Astrocyte of the cerebellum (primary cell): ENCODE measurements around the gene ZNF232.
"Not testable (repeated sequence)": the region's sequence is repeated elsewhere in the genome, so short reads cannot be mapped to it uniquely, and the experiment has no call there.

Experiments
- DNase-seq: peaks from one replicate; pipeline ENCODE4 v3.0.0-alpha.2; 2011; ENCODE audit warnings: low read depth
- H3K4me3 ChIP-seq: 2 replicates; pipeline ENCODE4 v1.5.1; 2011; ENCODE audit warnings: mild to moderate bottlenecking, low read depth, low read length, moderate library complexity
- in situ Hi-C: cut with HindIII; loops from 2 replicates; pipeline ENCODE4 v1.10.0; 2017; ENCODE audit warnings: low sequenced_read_pairs
- TF ChIP-seq, protein P1 (sequence below): IDR thresholded peaks from 2 replicates; pipeline ENCODE4 v1.5.1; 2012; ENCODE audit warnings: low read length, low read depth, moderate library complexity, mild to moderate bottlenecking; ENCODE audit errors: missing control alignments

ZNF232 gene

GRCh38 chr17:5135726-5136579 lies 24.3 kb upstream of the ZNF232 start:
- TF ChIP-seq, protein P1, sequence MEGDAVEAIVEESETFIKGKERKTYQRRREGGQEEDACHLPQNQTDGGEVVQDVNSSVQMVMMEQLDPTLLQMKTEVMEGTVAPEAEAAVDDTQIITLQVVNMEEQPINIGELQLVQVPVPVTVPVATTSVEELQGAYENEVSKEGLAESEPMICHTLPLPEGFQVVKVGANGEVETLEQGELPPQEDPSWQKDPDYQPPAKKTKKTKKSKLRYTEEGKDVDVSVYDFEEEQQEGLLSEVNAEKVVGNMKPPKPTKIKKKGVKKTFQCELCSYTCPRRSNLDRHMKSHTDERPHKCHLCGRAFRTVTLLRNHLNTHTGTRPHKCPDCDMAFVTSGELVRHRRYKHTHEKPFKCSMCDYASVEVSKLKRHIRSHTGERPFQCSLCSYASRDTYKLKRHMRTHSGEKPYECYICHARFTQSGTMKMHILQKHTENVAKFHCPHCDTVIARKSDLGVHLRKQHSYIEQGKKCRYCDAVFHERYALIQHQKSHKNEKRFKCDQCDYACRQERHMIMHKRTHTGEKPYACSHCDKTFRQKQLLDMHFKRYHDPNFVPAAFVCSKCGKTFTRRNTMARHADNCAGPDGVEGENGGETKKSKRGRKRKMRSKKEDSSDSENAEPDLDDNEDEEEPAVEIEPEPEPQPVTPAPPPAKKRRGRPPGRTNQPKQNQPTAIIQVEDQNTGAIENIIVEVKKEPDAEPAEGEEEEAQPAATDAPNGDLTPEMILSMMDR, result no peak
- H3K4me3 ChIP-seq, result no peak overlapping the region
- in situ Hi-C loops, result no loop called here
- DNase-seq, result no peak

DNA sequence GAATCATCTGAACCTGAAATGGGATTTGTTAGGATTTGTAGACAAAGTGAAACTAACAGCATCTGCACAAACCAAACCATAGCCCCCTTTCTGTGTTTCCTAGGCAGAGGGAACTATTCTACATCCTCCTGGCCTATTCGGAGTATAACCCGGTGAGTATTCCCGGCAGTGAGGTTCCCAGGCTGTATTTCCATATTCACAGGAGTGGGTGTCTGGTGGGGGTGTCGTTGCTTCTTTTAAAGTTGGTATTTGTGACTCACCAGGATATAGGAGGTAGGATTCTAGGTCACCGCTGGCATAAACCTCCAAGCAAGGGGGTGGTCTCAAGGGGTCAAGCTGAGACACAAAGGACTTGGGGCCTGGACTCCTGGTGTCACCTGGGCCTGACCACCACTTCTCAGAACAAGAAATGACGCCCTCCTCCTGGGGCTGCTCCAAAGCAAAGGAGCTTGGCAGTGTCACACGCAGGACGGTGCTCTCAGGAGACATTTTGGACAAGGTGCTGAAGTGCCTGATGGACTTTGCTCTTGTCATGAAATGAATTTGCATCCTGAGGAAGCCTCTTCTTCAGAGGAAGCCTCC lies 23.5 kb upstream of the ZNF232 start:
- DNase-seq, in situ Hi-C loops, H3K4me3 ChIP-seq: not testable (repeated sequence)

GRCh38 chr17:5134571-5134970 lies 22.9 kb upstream of the ZNF232 start:
- DNase-seq, in situ Hi-C loops, H3K4me3 ChIP-seq: not testable (repeated sequence)

GRCh38 chr17:5133961-5134360 lies 22.3 kb upstream of the ZNF232 start:
- in situ Hi-C loops, H3K4me3 ChIP-seq, DNase-seq: not testable (repeated sequence)

DNA sequence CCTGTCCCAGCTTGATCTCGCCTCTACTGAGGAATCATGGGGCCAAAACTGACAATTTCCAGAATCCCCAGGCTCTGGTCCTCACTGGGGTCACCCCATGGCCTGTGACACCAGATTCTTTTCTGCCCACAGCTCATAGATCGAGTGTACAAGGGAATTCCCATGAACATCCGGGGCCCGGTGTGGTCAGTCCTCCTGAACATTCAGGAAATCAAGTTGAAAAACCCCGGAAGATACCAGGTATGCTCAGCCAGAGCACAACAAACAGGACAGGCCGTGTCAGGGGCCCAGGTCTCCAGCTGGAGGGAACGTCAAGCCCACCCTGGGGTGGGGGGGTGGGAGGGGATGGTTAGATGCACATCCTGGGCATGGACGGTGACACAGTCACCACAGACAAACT lies 21.6 kb upstream of the ZNF232 start:
- TF ChIP-seq, protein P1, result no peak
- in situ Hi-C loops, result no loop called here
- no peak overlapping the region for H3K4me3 ChIP-seq
- no peak for DNase-seq

- H3K4me3 ChIP-seq, DNase-seq, in situ Hi-C loops: not testable (repeated sequence)
Measured at GRCh38 chr17:5132503-5133225, 21.0 kb upstream of the ZNF232 start.

DNA sequence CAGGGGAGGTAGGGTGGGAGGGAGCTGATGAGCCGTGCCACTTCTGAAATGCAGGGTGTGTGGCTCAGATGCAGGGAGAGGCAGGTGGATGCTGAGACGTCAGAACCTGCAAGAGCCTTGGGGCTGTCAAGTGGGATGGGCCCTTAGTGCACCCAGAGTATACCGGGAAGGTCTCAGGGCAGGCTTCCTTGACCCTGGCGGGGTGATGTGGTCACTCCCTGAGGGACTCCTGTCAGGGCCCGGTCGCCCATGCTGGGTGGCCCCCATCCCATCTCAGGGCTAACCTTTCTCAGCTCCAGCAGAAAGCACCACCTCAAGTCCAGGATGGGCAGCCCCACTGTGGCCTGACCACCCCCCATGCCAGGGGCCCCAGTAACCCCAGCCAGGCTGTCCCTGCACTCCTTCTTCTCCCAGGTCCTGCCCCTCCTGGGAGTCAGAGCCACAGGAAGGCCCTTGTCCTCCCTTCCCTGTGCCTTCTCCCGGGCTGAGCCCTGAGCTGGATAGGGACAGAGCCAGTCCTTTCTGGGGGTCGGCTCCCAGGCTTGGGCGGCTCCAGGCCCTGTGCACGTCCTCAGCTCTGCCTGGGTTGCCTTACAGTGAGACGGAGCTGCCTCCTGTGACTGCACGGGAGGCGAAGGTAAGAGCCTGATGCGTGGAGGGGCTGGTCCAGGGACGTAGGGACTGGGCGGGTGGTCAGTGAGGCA lies 20.3 kb upstream of the ZNF232 start:
- H3K4me3 ChIP-seq, DNase-seq, in situ Hi-C loops: not testable (repeated sequence)

DNA sequence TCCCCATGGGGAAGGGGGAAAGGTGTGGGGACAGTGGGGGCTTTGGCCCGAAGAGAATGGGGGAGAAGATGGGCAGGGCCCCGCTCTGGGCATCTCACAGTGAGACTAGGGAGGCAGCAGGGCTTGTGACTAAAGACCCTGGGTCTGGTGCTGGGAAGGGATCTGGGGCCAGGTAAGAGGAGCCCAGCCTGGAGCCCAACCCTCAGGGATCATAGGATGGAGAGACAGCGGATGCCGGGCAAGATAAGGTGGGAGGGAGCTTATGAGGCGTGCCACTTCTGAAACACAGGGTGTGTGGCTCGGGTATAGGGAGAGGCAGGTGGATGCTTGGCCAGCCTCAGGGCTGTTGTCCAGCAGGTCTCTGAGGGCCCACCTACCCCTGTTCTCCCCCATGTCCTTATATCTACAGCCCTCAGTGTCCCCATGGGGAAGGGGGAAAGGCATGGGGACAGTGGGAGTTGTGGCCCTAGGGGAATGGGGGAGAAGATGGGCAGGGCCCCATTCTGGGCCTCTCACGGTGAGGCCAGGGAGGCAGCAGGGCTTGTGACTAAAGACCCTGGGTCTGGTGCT lies 19.6 kb upstream of the ZNF232 start:
- TF ChIP-seq, protein P1, result no peak
- H3K4me3 ChIP-seq, result no peak overlapping the region
- in situ Hi-C loops, result no loop called here
- no peak for DNase-seq

DNA sequence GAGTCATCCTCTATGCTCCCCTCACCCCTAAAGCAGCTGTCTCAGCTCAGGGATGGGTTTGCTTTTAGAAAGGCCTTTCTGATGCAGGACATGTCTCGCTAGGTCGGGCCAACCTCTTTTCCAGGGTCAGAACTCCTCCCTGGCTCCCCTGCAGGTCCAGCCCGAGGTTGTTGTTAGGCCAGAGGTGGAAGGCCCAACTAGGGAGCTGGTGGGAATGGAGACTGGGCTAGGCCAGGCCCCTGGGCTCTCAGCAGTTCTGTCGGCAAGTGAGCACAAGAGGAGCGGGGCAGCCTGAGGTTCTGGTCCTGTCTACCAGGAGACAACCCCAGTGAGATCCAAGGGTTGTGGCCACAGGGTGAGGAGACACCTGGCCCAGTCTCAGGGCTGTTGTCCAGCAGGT lies 19.0 kb upstream of the ZNF232 start:
- H3K4me3 ChIP-seq, in situ Hi-C loops, DNase-seq: not testable (repeated sequence)

DNA sequence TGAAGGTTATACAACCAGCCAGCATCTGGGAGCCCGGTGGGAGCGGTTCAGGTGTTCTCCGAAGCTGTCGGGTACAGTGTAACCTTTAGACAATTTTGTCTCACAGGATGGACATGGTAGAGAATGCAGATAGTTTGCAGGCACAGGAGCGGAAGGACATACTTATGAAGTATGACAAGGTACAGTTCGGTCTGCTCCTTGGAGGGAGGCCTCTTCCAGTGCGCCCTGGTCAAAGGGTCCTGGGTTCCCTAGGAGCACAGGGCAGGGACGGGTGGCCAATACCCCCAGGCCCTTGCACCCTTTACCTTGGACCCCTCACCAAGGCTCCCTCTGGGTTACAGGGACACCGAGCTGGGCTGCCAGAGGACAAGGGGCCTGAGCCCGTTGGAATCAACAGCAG lies 18.6 kb upstream of the ZNF232 start:
- in situ Hi-C loops, DNase-seq, H3K4me3 ChIP-seq: not testable (repeated sequence)

GRCh38 chr17:5129770-5130169 lies 18.1 kb upstream of the ZNF232 start:
- DNase-seq, H3K4me3 ChIP-seq, in situ Hi-C loops: not testable (repeated sequence)
